Glomerular endothelial cell (primary cell): ENCODE measurements around the gene PTPN3. TPM values are rescaled to one million over a fixed set of nuclear protein-coding genes. Genes with fewer than 3 reads are reported as not detected.

ENCODE experiments used
- DNase-seq: peaks from one replicate; pipeline ENCODE4 v3.0.0-alpha.2; 2011; ENCODE audit warnings: low read depth, low spot score; ENCODE audit errors: extremely low read depth
- total RNA-seq: library from RNA; depleted of rRNA; stranded (reverse); fragments of >200 nt; gene quantifications from 2 replicates; pipeline ENCODE4 v1.2.3, GENCODE V29; 2015

The PTPN3 gene
- total RNA-seq, 1 donor from 2014 or later: 1.8 TPM

DNA sequence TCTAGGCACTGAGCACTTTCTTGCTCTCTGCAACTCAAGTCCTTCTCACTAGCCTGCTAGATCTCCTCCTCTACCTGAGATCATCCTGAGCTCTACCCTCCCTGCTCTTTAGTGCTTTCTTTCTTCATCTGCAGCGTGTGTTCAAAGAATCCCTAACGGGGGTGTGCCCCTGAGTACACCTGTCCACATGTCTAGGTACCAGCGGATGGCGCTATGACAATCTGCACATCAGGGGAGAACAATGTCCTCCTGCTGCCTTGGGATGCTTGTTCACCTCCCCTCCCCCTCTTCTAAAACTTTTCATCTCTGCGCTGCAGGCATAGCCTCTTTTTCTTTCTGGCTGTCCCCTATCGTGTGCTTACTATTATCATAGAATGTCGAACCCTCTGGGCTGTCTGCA is 42.7 kb downstream of the PTPN3 start:
- no peak for DNase-seq

DNA sequence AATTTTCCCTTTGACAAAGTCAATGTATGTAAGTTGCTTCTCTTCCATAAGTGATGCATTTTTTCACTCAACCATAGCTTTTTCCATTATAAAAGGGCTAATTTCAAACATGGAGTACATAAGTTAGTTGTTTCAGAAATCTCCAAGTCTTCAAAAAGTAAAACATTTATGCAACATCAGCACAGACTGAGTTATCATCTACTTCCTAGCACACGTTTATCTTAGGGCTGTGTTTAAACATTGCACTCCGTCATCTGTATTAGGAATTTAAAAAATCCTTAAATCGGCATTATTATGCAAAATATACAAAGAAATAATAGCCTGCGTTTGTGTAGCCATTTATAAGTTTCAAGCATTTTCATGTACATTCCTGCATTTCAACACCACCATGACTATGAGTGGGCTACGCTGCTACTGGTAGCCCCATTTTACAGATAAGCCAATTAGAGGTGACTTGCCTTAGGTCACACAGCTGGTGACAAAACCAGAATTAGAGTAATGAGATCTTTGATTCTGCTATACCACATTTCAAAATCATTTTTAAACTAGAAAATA is 43.4 kb downstream of the PTPN3 start:
- DNase-seq: no peak

DNA sequence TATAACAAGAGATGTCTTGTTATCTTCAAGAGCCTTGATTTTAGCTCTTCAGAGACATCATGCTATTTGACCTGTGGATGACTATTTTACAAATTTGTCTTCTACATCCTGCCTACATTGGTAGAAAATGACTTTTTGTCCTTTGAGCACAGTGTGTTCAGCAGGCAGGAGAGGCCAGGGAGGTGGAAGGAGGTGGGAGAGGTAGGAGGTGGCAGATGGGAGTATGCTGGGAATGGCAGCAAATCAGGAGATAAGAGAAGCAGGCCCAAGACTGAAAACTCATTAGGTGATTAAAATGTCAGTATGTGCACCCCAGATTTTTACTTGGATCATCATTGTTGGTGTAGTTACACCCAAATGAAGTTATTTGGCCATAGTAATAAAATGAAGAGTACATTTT is 44.1 kb downstream of the PTPN3 start:
- no peak for DNase-seq

DNA sequence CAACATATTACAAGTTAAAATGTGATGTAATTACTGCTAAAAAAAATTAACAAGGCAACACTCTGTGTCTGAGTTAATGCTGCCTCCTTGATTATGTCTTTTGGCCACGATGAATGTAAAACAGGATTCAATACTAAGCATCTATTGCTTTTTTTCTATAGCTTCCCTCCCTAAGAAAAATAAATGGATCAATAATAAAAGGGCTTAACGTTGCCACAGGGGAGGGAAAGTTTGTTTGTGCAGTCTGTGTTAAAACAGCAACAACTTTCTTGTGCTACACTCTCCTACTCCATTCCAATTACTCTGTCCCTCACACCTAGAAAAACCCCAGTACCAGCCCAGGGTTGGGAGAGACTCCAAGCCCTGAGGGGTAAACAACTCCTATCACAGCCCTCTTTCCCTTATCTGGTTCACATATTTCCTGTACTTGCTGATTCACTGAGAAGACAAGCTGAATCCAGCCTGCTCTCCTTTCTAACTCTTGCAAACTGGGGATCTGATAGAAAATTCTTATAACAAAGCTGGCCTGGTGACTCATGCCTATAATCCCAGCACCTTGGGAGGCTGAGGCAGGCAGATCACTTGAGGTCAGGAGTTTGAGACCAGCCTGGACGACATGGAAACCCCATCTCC is 44.8 kb downstream of the PTPN3 start:
- DNase-seq: no peak

GRCh38 chr9:109452761-109453160 is 45.3 kb downstream of the PTPN3 start:
- no peak for DNase-seq

DNA sequence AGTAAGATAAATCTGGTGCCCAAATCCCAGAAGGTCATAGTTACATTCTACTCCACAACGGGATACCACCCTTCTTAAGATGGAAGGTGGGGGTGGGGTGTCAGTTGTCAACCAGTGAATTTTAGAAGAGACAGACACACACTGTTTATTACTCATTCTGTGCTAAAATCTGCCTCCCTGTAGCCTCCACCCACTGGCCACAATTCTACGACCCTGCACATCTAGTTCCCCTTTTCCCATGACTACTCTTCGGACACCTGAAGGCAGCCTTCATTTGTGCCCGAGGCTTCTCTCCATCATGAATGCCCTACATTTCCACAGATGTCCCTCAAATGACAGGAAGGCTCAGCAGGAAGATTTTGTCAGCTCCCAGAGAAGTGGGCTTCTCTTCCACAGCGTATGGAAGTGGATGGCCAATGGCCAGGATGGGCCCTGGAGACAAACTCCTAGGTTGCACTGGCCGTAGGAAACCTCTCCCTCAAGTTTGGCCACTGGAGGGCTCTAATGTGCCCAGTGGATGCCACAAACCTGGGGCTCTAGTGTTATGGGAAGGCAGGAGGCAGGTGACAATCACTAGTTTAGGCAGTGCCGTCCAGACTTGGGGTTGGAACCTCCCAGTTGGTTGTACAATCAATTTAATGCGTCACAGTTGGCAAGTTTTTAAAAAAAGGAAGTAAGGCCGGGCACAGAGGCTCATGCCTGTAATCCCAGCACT is 46.6 kb downstream of the PTPN3 start:
- no peak for DNase-seq

- no peak for DNase-seq
Measured at GRCh38 chr9:109450346-109450745, 47.8 kb downstream of the PTPN3 start.

GRCh38 chr9:109449036-109449798 is 48.9 kb downstream of the PTPN3 start:
- DNase-seq: no peak

- no peak for DNase-seq
Measured at GRCh38 chr9:109448223-109448622, 49.9 kb downstream of the PTPN3 start.

GRCh38 chr9:109447329-109448076 is 50.6 kb downstream of the PTPN3 start:
- no peak for DNase-seq

DNA sequence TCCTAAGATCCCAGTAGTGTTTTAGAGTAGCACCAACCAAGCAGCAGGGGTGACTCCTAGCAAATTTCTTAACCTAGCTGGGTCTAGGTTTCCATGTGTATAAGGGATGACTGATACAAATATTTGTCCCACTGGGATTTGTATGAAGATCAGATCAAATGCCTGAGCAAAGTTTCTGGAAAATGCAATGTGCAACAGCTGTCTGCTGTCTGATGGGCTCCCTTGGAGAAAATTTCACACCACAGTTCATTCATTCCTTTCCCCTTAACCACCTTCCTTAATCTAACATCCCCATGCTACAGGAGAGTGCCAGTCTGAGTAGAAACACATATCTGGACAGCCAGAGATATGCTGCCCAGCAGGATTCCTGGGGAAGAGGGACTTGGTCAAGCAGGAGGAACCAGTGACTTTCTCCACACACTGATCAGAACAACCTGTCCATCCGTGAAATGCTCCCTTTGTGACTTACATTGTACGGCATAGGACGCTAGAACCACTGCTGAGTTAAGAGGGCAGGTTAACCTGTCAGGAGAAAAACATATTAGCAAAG is 53.3 kb downstream of the PTPN3 start:
- no peak for DNase-seq

- no peak for DNase-seq
Measured at GRCh38 chr9:109442716-109443115, 55.4 kb downstream of the PTPN3 start.

- DNase-seq: no peak
Measured at GRCh38 chr9:109441296-109441695, 56.8 kb downstream of the PTPN3 start.

DNA sequence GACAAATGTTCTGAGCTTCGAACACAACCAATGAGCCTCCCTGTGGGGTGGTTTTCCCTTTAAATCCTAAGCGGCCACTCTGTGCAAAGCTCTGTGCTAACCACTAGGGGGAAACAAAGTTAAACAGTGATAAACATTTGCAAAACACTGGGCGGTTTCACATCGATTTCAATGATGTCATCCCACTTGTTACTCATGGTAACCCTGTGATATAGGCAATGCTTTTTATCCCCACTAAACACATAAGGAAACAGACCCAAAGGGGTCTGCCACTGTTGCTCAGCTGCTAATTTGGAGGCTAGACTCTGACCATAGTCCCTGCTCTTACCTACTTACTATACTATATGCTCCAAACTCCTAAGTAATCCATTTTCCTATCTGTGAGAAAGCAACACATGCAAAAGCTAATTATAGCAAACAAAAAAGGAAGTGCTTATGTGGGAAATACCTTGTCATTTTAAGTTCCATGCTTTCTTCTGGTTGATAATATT is 57.3 kb downstream of the PTPN3 start:
- DNase-seq: peak; percentile 47

GRCh38 chr9:109440117-109440515 is 58.0 kb downstream of the PTPN3 start:
- no peak for DNase-seq

DNA sequence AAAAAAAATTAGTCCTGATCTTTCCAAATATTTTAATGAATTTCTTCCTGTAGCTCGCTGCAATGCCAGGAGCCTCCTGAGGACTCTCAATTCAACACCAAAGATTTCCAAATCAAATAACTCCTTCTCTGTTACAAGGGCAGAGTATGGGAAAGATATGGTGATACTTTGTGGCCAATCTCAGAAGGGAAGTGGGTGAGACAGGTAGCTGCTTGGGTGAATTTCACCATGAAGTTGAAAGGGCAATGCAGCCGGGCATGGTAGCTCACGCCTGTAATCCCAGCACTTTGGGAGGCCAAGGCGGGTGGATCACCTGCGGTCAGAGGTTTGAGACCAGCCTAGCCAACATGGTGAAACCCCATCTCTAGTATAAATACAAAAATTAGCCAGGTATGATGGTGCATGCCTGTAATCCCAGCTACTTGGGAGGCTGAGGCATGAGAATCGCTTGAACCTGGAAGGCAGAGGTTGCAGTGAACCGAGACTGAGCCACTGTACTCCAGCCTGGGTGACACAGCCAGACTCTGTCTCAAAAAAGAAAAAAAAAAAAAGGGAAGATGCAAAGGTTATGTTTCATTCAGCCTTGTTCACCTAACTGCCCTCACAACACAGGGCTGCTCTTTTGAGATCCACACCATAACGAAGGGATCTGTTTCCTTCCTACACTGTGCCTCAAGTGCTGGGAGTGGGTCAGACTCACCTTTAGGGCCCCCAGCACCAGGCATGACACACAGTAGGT is 58.6 kb downstream of the PTPN3 start:
- DNase-seq: no peak

DNA sequence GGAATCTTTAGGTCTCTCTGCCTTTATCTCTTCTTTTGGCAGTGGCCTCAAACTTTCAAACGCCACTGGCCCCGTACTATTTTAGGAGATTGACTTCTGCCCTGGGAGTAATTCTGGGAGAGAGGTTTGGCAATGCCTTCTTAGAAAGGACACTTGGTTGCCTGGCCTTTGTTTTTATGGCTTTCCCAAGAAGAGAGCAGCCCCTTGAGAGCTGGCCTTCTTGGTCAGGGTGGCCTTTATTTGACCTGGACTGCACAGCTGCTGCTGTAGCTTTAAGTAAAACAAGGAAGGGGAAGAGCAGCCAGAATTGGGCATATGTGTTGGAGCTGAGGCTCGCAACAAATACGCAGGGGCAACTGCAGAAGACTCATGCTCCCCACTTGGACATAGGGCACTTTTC is 60.8 kb downstream of the PTPN3 start:
- DNase-seq: no peak

- no peak for DNase-seq
Measured at GRCh38 chr9:109436071-109436470, 62.0 kb downstream of the PTPN3 start.

DNA sequence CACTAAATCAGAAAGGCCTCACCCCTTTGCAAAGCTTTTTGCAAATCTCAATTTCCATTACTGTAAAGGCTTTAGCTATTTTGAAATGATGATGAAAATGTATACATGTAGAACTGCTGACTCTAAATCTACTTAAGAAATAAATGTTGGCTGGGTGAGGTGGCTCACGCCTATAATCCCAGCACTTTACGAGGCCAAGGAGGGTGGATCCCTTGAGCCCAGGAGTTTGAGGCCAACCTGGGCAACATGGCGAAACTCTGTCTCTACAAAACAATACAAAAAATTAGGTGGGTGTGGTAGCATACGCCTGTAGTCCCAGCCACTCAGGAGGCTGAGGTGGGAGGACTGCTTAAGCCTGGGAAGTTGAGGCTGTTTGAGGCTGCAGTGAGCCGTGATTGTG is 64.6 kb downstream of the PTPN3 start:
- DNase-seq: no peak

DNA sequence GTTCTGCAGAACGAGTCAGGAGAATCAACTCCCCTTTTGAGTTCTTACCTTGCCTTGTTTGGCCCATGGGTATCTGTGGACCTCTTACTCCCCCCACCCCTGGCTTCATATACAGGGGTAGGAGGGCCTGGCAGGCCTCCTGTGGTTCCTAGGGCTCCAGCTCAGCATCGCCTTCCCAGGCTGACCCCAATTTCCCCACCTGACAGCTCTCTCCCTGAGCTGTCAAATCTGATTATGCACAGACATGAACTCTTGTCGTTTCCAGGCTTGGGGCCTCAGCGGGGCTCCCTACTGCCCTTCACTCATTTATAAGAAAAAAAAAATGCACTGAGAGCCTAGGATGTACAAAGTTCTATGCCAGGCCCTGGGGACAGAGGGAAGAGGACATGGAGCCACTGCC is 67.9 kb downstream of the PTPN3 start:
- no peak for DNase-seq
